ENCODE data around the gene MED13L. TPM values are rescaled to one million over a fixed set of nuclear protein-coding genes. Genes with fewer than 3 reads are reported as not detected.

The MED13L gene
- total RNA-seq (2012; rRNA removed) (49.1 and 93.3 TPM in 2 replicates), polyA plus RNA-seq (2012; rRNA removed) (17.9 and 18.1 TPM in 2 replicates), Bru-seq, nascent RNA (percentile 94 among the genes with signal in this experiment), BruChase-seq, experiment 1, labeled RNA remaining after a 6-hour chase (percentile 84 among the genes with signal in this experiment), BruChase-seq, experiment 2, labeled RNA remaining after a 2-hour chase (percentile 90 among the genes with signal in this experiment)
- polyA plus RNA-seq (2012; cell fraction: cytosol; rRNA removed): 7.7 and 9.4 TPM in 2 replicates
- 15.3 and 42.2 TPM in 2 replicates for polyA plus RNA-seq (2012; cell fraction: nucleus; rRNA removed; ENCODE audit: low replicate concordance)
- long read RNA-seq, full-length matches to known transcripts: 3 of 21 reads
- long read RNA-seq, partial matches to known transcripts: 16 of 21 reads
- long read RNA-seq, other reads (novel, unspliced or antisense): 2 of 21 reads

- intact Hi-C loops (cut with micrococcal nuclease): loop anchor here (1.0 to 5.0 kb wide), 7 partner anchors 105 to 415 kb away; no protein-coding TSS in a partner anchor
- peak within 1 kb of the TSS; percentile 41 for H2BK20ac ChIP-seq (ENCODE audit: low read depth, low read length)
- no peaks in the 10 kb centered on the region for H3K36me3 ChIP-seq (ENCODE audit: control insufficient read depth, insufficient read depth, low read length)
- peak within 1 kb of the TSS; percentile 96 for H3K4ac ChIP-seq (ENCODE audit: low read depth, low read length)
- H2BK5ac ChIP-seq (ENCODE audit: low read depth, low read length, poor library complexity, severe bottlenecking): peak within 1 kb of the TSS; percentile 79
- CTCF ChIA-PET: interaction anchor here (0.6 to 0.7 kb wide), 2 partner anchors 40 to 99 kb away, joined by 3 read pairs; no protein-coding TSS in a partner anchor
- peak within 1 kb of the TSS; percentile 82 for H3K4me2 ChIP-seq (ENCODE audit: low read depth, low read length)
- H4K91ac ChIP-seq (ENCODE audit: insufficient read depth, low read depth, low read length): peak within 1 kb of the TSS; percentile 63
- H3K14ac ChIP-seq (replicated peaks; ENCODE audit: low read depth, low read length): peak within 1 kb of the TSS; percentile 87
- ATAC-seq (ENCODE audit: low read depth): peak; percentile 95
- H3K4me1 ChIP-seq (ENCODE audit: control insufficient read depth, insufficient read depth, low read length): 0 out of 2 replicates have a peak, but pooled peaks cover 1% of the 10 kb centered on the region
- H3K27ac ChIP-seq (ENCODE audit: insufficient read depth, low read length): peak within 1 kb of the TSS; percentile 91
- H4K20me1 ChIP-seq (ENCODE audit: insufficient read depth, low read length): peaks cover 40% of the 10 kb centered on the region
- no peak for TF ChIP-seq ELK1 (IDR thresholded peaks at IDR 0.05; ENCODE audit: borderline replicate concordance, low read depth, low read length)
- TF ChIP-seq POLR2A (IDR thresholded peaks at IDR 0.05; ENCODE audit: low read depth, low read length): peak; percentile 57; the same call in 1 of the 2 replicates
- TF ChIP-seq MAZ (IDR thresholded peaks at IDR 0.05; ENCODE audit: borderline replicate concordance, low read depth, low read length): peak; percentile 91
- TF ChIP-seq MXI1 (IDR thresholded peaks at IDR 0.05; ENCODE audit: borderline replicate concordance, low read depth, low read length): peak; percentile 69; the same call in 1 of the 2 replicates
- peak; percentile 33 for TF ChIP-seq SMC3 (IDR thresholded peaks at IDR 0.05; ENCODE audit: low read depth, low read length)
- TF ChIP-seq FOS (IDR thresholded peaks at IDR 0.05; ENCODE audit: low read depth, low read length): no peak
- TF ChIP-seq USF2 (IDR thresholded peaks at IDR 0.05; ENCODE audit: low read depth, low read length): peak; percentile 92
- peak; percentile 66 for TF ChIP-seq RAD21 (IDR thresholded peaks at IDR 0.05; ENCODE audit: low read length)
- peak; percentile 49 for TF ChIP-seq CTCF (conservative IDR thresholded peaks at IDR 0.05; ENCODE audit: low read depth, low read length)
- H4K8ac ChIP-seq (ENCODE audit: low read depth in 2 of 2, low read length in 2 of 2): peak within 1 kb of the TSS; percentile 51 to 95; a peak in 3 of 4 replicates
- H3K18ac ChIP-seq (ENCODE audit: low read depth, low read length): peak within 1 kb of the TSS; percentile 78
- no peaks in the 10 kb centered on the region for H3K27me3 ChIP-seq (ENCODE audit: control insufficient read depth, insufficient read depth, low read length)
- peak within 1 kb of the TSS; percentile 80 for H2AK5ac ChIP-seq (ENCODE audit: low read depth, low read length)
- H4K5ac ChIP-seq (ENCODE audit: low read depth, low read length): peak within 1 kb of the TSS; percentile 91
- peak within 1 kb of the TSS; percentile 23; the same call in 1 of the 3 replicates for H2BK15ac ChIP-seq (ENCODE audit: low read depth, low read length)
- H2AFZ ChIP-seq (replicated peaks; ENCODE audit: low read length, poor library complexity): peak within 1 kb of the TSS; percentile 93
- H3K9ac ChIP-seq (ENCODE audit: low read depth, low read length): peak within 1 kb of the TSS; percentile 84
- POLR2A ChIA-PET (ENCODE audit: unreplicated experiment): no interaction called here
- H3K4me3 ChIP-seq (ENCODE audit: insufficient read depth, low read depth, low read length): peak within 1 kb of the TSS; percentile 58
- no TSS peak for BruUV-seq (replicated peaks)
- H2AK9ac ChIP-seq (replicated peaks; ENCODE audit: low read depth, low read length, poor library complexity): peak within 1 kb of the TSS; percentile 95
- WGBS, 2 experiments (ENCODE audit: extremely low coverage in 2 of 2, insufficient read length in 1 of 2): 6% methylated on average over 29 of the region's 111 CpGs; no CpG with 5 or more reads in 1 of the 2 experiments
- H3K79me1 ChIP-seq (ENCODE audit: low read depth in 1 of 2, low read length in 2 of 2): peaks cover 4 to 21% of the 10 kb centered on the region in 2 experiments; a peak in 3 of 4 replicates
- H3K56ac ChIP-seq (ENCODE audit: extremely low read depth, insufficient read depth, low read length): peak within 1 kb of the TSS; percentile 43; the same call in 1 of the 2 replicates
- peak within 1 kb of the TSS; percentile 75 for H2BK120ac ChIP-seq (ENCODE audit: low read depth, low read length)
- H3K23ac ChIP-seq (ENCODE audit: low read depth, low read length): peak within 1 kb of the TSS; percentile 89
- dilution Hi-C loops (cut with HindIII; ENCODE audit: low sequenced_read_pairs, unreplicated experiment): no loop called here
- no peaks in the 10 kb centered on the region for H3K9me3 ChIP-seq (ENCODE audit: control insufficient read depth, insufficient read depth, low read length)
- peaks cover 4% of the 10 kb centered on the region; the same call in 1 of the 2 replicates for H3K9me1 ChIP-seq (ENCODE audit: insufficient read depth, low read length)
- in situ Hi-C loops (cut with MboI; ENCODE audit: low sequenced_read_pairs): no loop called here
- peak; percentile 78 for DNase-seq
Observed at GRCh38 chr12:116277467-116278278, at the start of gene MED13L. TSS of gene MED13L (minus strand) at chr12:116277693. CDS start at chr12:116277131, 562 bp downstream.
